ENCODE data around the gene ELN.
"Not testable (repeated sequence)": the region's sequence is repeated elsewhere in the genome, so short reads cannot be mapped to it uniquely, and the experiment has no call there.

Gene ELN

DNA sequence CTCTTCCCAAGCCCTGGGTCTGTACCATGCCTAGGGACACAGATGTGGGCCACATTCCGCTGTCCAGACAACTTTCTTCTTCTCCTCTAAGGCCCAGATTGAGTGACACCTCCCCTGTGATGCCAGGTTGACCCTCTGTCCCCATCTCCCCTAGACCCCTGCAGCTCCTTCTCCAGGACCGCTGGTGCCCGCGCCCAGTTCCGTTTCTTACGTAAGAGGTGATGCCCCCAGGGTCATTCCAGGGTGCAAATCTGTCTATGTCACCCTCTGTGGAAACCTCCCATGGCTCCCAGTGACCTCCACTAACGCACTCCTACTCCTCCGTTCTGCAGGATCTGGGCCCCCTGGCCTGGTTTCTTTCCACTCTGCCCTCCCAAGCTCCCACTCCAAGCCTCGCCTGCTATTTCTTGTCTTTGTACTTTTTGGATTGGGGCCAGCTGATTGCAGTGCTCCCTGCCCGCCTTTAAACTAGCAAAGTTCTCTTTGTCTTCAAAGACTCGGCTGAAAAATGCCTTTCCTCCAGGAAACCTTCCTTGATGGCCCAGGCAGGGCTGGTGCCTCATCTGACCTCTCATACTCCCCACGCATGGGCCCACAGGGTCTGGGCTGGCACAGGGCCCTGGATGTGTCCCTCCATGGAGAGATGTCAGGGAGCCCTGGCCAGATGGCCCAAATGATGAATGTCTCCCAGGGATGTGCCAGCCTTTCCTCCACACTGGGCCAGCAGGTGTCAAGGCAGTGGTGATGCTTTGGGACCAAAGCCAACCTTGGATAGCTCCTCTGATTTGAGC, 21.3 kb upstream of the ELN start:
- no peak for DNase-seq (ENCODE audit: low read depth)
- no peak for TF ChIP-seq CTCF (IDR thresholded peaks at IDR 0.05; ENCODE audit: insufficient read depth, low read depth, low read length, missing control alignments)
- H3K4me3 ChIP-seq (ENCODE audit: low read length): no peak overlapping the region

DNA sequence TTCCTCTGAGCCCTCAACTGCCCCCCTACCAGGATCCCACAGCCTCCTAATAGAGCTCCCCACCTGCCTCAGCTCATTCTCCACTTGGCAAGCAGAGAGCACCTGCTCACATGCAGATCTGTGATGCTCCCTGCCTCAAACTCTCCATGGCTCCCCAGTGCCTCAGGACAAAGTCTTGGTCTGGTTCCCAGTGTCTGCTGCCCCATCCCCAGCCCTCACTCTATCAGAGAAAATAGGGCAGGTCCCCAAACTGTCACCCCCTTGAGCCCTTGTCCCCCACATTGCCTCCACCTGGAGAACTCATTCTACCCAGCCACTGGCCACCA, 20.8 kb upstream of the ELN start:
- no peak for DNase-seq (ENCODE audit: low read depth)
- H3K4me3 ChIP-seq (ENCODE audit: low read length): no peak overlapping the region
- TF ChIP-seq CTCF (IDR thresholded peaks at IDR 0.05; ENCODE audit: insufficient read depth, low read depth, low read length, missing control alignments): no peak

GRCh38 chr7:74008687-74009086, 19.3 kb upstream of the ELN start:
- TF ChIP-seq CTCF (IDR thresholded peaks at IDR 0.05; ENCODE audit: insufficient read depth, low read depth, low read length, missing control alignments): no peak
- no peak for DNase-seq (ENCODE audit: low read depth)
- H3K4me3 ChIP-seq (ENCODE audit: low read length): no peak overlapping the region

DNA sequence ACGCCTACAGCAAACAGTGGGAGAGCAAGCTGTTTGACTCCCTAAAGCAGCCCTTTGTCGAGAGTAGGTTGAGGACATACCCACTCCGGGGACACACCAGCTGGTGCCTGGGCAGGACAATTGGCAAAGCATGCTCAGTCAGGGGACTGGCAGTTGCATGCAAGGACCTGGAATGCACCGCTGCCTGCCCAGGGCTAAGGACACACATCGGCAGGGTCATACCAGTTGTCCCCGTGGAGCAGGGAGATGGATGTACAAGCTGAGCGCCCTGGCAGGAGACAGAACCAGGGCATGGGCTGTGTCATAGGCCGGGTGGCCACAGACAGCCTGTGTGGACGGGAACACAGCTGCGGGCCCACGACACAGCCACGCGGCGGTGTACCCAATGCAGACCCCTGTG, 18.3 kb upstream of the ELN start:
- no peak for DNase-seq (ENCODE audit: low read depth)
- TF ChIP-seq CTCF (IDR thresholded peaks at IDR 0.05; ENCODE audit: insufficient read depth, low read depth, low read length, missing control alignments): no peak
- H3K4me3 ChIP-seq (ENCODE audit: low read length): no peak overlapping the region

DNA sequence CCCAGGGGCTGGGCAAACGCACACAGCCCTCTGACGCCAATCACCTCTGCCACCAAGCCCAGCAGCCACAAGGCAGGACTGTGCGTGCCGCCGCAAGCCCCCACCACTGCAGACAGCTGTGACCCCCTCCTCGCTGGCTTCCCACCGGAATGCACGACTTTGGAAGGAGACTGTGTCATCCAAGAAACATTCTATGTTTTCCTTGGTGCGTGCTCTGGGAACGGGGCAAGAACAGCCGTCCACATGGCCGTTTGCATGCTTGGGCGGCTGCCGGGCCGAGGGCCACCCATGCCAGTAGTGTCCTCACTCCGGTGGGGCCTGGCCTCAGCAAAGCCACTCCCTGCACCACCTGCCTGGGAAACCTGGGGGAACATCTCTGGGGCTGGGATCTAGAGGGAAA, 17.6 kb upstream of the ELN start:
- TF ChIP-seq CTCF (IDR thresholded peaks at IDR 0.05; ENCODE audit: insufficient read depth, low read depth, low read length, missing control alignments): no peak
- no peak overlapping the region for H3K4me3 ChIP-seq (ENCODE audit: low read length)
- no peak for DNase-seq (ENCODE audit: low read depth)

GRCh38 chr7:74011421-74011820, 16.6 kb upstream of the ELN start:
- not testable (repeated sequence) for DNase-seq (ENCODE audit: low read depth); H3K4me3 ChIP-seq (ENCODE audit: low read length)

DNA sequence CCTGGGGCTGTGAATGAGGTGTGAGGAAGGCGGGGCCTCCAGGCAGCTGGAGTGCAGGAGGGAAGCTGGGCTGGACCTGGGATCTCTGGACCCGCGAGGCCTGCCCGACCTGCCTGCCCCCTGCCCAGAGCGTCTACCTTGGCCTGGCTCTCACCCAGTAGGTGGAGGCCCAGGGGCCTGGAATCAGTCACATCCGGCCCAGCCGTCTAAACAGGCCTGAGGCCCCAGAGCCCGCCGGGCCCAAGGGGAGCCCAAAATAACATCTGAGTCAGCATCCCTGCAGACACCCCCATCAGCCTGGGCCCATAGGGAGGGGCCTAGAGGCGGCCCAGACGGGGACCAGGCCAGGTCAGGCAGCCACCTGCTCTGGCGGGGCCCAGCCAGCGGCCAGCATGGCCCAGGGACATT, 15.1 kb upstream of the ELN start:
- peak; percentile 63 for DNase-seq (ENCODE audit: low read depth)
- H3K4me3 ChIP-seq (ENCODE audit: low read length): no peak overlapping the region
- no peak for TF ChIP-seq CTCF (IDR thresholded peaks at IDR 0.05; ENCODE audit: insufficient read depth, low read depth, low read length, missing control alignments)

Data from epithelial cell of esophagus (primary cell).